Thyroid gland (tissue), 4 donors: ENCODE results near the gene YJEFN3.

Source experiments
- POLR2A ChIP-seq, 2 donors: fragments of 450-650 bp; IDR thresholded peaks; one replicate each; pipeline ENCODE4 v1.6.1; 2017; ENCODE audit warnings: antibody characterized with exemption in 2 of 2, mild to moderate bottlenecking in 2 of 2, moderate library complexity in 1 of 2
- TF ChIP-seq, protein P1 (sequence below), 6 experiments: fragments of 200-600 bp in 3 of 6; fragments of 450-650 bp in 3 of 6; sonication (generic) in 3 of 6; IDR thresholded peaks; one replicate each; pipeline ENCODE4 v1.5.1; 2016 to 2019; ENCODE audit warnings: antibody characterized with exemption in 6 of 6, mild to moderate bottlenecking in 2 of 6, inconsistent platforms in 1 of 6, moderate library complexity in 1 of 6

- TF ChIP-seq, protein P1, sequence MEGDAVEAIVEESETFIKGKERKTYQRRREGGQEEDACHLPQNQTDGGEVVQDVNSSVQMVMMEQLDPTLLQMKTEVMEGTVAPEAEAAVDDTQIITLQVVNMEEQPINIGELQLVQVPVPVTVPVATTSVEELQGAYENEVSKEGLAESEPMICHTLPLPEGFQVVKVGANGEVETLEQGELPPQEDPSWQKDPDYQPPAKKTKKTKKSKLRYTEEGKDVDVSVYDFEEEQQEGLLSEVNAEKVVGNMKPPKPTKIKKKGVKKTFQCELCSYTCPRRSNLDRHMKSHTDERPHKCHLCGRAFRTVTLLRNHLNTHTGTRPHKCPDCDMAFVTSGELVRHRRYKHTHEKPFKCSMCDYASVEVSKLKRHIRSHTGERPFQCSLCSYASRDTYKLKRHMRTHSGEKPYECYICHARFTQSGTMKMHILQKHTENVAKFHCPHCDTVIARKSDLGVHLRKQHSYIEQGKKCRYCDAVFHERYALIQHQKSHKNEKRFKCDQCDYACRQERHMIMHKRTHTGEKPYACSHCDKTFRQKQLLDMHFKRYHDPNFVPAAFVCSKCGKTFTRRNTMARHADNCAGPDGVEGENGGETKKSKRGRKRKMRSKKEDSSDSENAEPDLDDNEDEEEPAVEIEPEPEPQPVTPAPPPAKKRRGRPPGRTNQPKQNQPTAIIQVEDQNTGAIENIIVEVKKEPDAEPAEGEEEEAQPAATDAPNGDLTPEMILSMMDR (IDR thresholded peaks at IDR 0.05): no peak
- TF ChIP-seq POLR2A (IDR thresholded peaks at IDR 0.05): no peak
Measured at GRCh38 chr19:19578252-19578651, 49.5 kb downstream of the YJEFN3 start.
